Measurements from ENCODE around the gene HYKK. TPM values are rescaled to one million over a fixed set of nuclear protein-coding genes. Genes with fewer than 3 reads are reported as not detected.

Gene HYKK
- total and polyA plus RNA-seq, 2 of the 13 experiments (the other 11 are each of a cell fraction or from before 2014, with no cell fraction given): 3.5 to 5.4 TPM

GRCh38 chr15:78563092-78563491 is 55.7 kb downstream of the HYKK start (continued):
- TF ChIP-seq ZBTB39 (CRISPR knock-in tag; IDR thresholded peaks at IDR 0.05): no peak
- TF ChIP-seq ZNF572 (CRISPR knock-in tag; IDR thresholded peaks at IDR 0.05): no peak

DNA sequence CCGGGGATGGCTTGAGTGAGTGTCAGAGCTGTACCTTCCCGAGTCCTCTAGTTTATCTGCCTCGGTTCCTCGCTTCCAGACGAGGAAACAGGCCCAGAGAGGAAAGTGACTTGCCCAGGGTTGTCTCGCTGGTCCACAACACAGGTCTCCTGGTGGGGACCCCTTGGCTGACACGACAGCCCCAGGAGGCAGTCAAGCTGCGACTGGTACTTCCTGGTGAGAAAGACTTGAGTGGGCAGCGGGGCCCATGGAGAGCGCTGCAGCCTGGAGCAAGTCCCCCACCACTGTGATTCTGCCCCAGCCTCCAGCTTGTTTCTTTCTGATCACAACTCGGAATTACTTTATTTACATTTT is 57.3 kb downstream of the HYKK start:
- 65% methylated on average over 6 of the region's 11 CpGs for WGBS (ENCODE audit: low lambda C conversion rate)
- FAIRE-seq (no peak), DNase-seq (ENCODE audit: low spot score) (no peak), ATAC-seq (peak; percentile 9; the same call in 2 of the 3 replicates)
- H3K27ac ChIP-seq (ENCODE audit: extremely low read length, insufficient read depth, low read length): no peak overlapping the region
- ChIA-PET POLR2A (interaction anchor here (0.8 to 2.6 kb wide), 8 partner anchors 10 to 261 kb away, joined by 3 to 40 read pairs (median 4); partner anchors contain the start of genes HYKK, IREB2 and PSMA4), CTCF (ENCODE audit: low intra/inter-chr PET ratio, low total read pairs) (no interaction called here)
- no peaks in the 10 kb centered on the region for H3K36me3 ChIP-seq (replicated peaks in 1 of 2; ENCODE audit: control insufficient read depth in 1 of 2, insufficient read depth in 2 of 2, low read length in 2 of 2)
- no peaks in the 10 kb centered on the region for H3K27me3 ChIP-seq (ENCODE audit: control insufficient read depth in 1 of 2, insufficient read depth in 2 of 2, low read length in 2 of 2)
- intact Hi-C loops (cut with micrococcal nuclease; ENCODE audit: unreplicated experiment): loop anchor here (1.0 to 10.0 kb wide), 3 partner anchors 24 to 260 kb away; partner anchors contain the start of genes HYKK and PSMA4
- no TSS peak for BruUV-seq (replicated peaks)
- in situ Hi-C loops (cut with HindIII; ENCODE audit: extremely low pct_ligation_motif_present, low pct_unique_long_range_greater_than_20kb): no loop called here
- H3K9me3 ChIP-seq (ENCODE audit: low read length): no peaks in the 10 kb centered on the region
- H3K9ac ChIP-seq (ENCODE audit: insufficient read depth, low read depth, low read length): no peak overlapping the region
- H2AFZ ChIP-seq (ENCODE audit: low read length): no peak overlapping the region
- no peak overlapping the region; a peak in 1 of 6 replicates for H3K4me3 ChIP-seq (replicated peaks in 1 of 3; ENCODE audit: insufficient read depth in 1 of 3, low read depth in 2 of 3, low read length in 3 of 3)
- H4K20me1 ChIP-seq (ENCODE audit: insufficient read depth, low read length): no peaks in the 10 kb centered on the region
- peaks cover 1% of the 10 kb centered on the region for H3K79me2 ChIP-seq (ENCODE audit: insufficient read depth, low read length)
- peak overlapping the region; percentile 91 for H3K4me2 ChIP-seq (ENCODE audit: low read depth, low read length)
- peaks cover 18% of the 10 kb centered on the region for H3K4me1 ChIP-seq (ENCODE audit: insufficient read depth, low read length)
- TF ChIP-seq TEF (CRISPR knock-in tag; IDR thresholded peaks at IDR 0.05) (no peak), GLI4 (CRISPR knock-in tag; IDR thresholded peaks at IDR 0.05; ENCODE audit: borderline replicate concordance) (no peak), NFYB (CRISPR knock-in tag; IDR thresholded peaks at IDR 0.05) (no peak)
- TF ChIP-seq, protein P1, sequence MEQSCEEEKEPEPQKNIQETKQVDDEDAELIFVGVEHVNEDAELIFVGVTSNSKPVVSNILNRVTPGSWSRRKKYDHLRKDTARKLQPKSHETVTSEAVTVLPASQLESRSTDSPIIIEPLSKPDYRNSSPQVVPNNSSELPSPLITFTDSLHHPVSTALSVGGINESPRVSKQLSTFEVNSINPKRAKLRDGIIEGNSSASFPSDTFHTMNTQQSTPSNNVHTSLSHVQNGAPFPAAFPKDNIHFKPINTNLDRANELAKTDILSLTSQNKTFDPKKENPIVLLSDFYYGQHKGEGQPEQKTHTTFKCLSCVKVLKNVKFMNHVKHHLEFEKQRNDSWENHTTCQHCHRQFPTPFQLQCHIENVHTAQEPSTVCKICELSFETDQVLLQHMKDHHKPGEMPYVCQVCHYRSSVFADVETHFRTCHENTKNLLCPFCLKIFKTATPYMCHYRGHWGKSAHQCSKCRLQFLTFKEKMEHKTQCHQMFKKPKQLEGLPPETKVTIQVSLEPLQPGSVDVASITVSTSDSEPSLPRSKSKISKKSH (CRISPR knock-in tag; IDR thresholded peaks at IDR 0.05; ENCODE audit: borderline replicate concordance): no peak

Measured in HepG2 (cell line).